ENCODE results near the gene TNS1. TPM values are rescaled to one million over a fixed set of nuclear protein-coding genes. Genes with fewer than 3 reads are reported as not detected.

TNS1 gene
- total and polyA plus RNA-seq, 2 donors = 8.3 to 21.3 TPM

GRCh38 chr2:217868911-217869334 is 133.9 kb downstream of the TNS1 start:
- no peaks in the 10 kb centered on the region for H3K36me3 ChIP-seq (ENCODE audit: control insufficient read depth in 2 of 2, insufficient read depth in 2 of 2, low read length in 1 of 2)
- no peak overlapping the region for H3K27ac ChIP-seq (ENCODE audit: low read depth in 1 of 2, low read length in 1 of 2)
- H3K4me1 ChIP-seq (ENCODE audit: control insufficient read depth in 2 of 2, insufficient read depth in 2 of 2, low read length in 2 of 2) = peaks cover 0 to 4% of the 10 kb centered on the region in 2 donors
- DNase-seq (ENCODE audit: low read depth in 6 of 9, low spot score in 9 of 9) = no peak
- H3K27me3 ChIP-seq (ENCODE audit: control insufficient read depth in 2 of 2, insufficient read depth in 1 of 2, low read length in 1 of 2) = no peaks in the 10 kb centered on the region
- no peaks in the 10 kb centered on the region for H3K9me3 ChIP-seq (ENCODE audit: control insufficient read depth in 2 of 2, insufficient read depth in 1 of 2, low read length in 1 of 2)
- WGBS = 94% methylated on average over 3 of the region's 3 CpGs
- H3K4me3 ChIP-seq (ENCODE audit: low read length in 2 of 2) = no peak overlapping the region

GRCh38 chr2:217868265-217868892 is 134.4 kb downstream of the TNS1 start:
- peaks cover 0 to 4% of the 10 kb centered on the region in 2 donors for H3K4me1 ChIP-seq (ENCODE audit: control insufficient read depth in 2 of 2, insufficient read depth in 2 of 2, low read length in 2 of 2)
- H3K27ac ChIP-seq (ENCODE audit: low read depth in 1 of 2, low read length in 1 of 2) = no peak overlapping the region
- 91% methylated on average over 5 of the region's 5 CpGs for WGBS
- H3K27me3 ChIP-seq (ENCODE audit: control insufficient read depth in 2 of 2, insufficient read depth in 1 of 2, low read length in 1 of 2) = no peaks in the 10 kb centered on the region
- H3K36me3 ChIP-seq (ENCODE audit: control insufficient read depth in 2 of 2, insufficient read depth in 2 of 2, low read length in 1 of 2) = no peaks in the 10 kb centered on the region
- DNase-seq (ENCODE audit: low read depth in 6 of 9, low spot score in 9 of 9) = no peak
- no peak overlapping the region for H3K4me3 ChIP-seq (ENCODE audit: low read length in 2 of 2)
- H3K9me3 ChIP-seq (ENCODE audit: control insufficient read depth in 2 of 2, insufficient read depth in 1 of 2, low read length in 1 of 2) = no peaks in the 10 kb centered on the region

- Histone ChIP-seq H3K36me3 (ENCODE audit: control insufficient read depth in 2 of 2, insufficient read depth in 2 of 2, low read length in 1 of 2) (no peaks in the 10 kb centered on the region), H3K9me3 (ENCODE audit: control insufficient read depth in 2 of 2, insufficient read depth in 1 of 2, low read length in 1 of 2) (no peaks in the 10 kb centered on the region), H3K4me3 (ENCODE audit: low read length in 2 of 2) (no peak overlapping the region), H3K27me3 (ENCODE audit: control insufficient read depth in 2 of 2, insufficient read depth in 1 of 2, low read length in 1 of 2) (no peaks in the 10 kb centered on the region), H3K27ac (ENCODE audit: low read depth in 1 of 2, low read length in 1 of 2) (no peak overlapping the region), H3K4me1 (ENCODE audit: control insufficient read depth in 2 of 2, insufficient read depth in 2 of 2, low read length in 2 of 2) (peaks cover 0 to 4% of the 10 kb centered on the region in 2 donors)
- DNase-seq (ENCODE audit: low read depth in 6 of 9, low spot score in 9 of 9) = peak in 1 of 9 donors; percentile 5
- 92% methylated on average over 3 of the region's 3 CpGs for WGBS
These were observed 136.3 kb downstream of the TNS1 start for GRCh38 chr2:217866457-217866856.

- Histone ChIP-seq H3K27ac (ENCODE audit: low read depth in 1 of 2, low read length in 1 of 2) (no peak overlapping the region), H3K4me3 (ENCODE audit: low read length in 2 of 2) (no peak overlapping the region), H3K36me3 (ENCODE audit: control insufficient read depth in 2 of 2, insufficient read depth in 2 of 2, low read length in 1 of 2) (no peaks in the 10 kb centered on the region), H3K4me1 (ENCODE audit: control insufficient read depth in 2 of 2, insufficient read depth in 2 of 2, low read length in 2 of 2) (peaks cover 0 to 4% of the 10 kb centered on the region in 2 donors), H3K27me3 (ENCODE audit: control insufficient read depth in 2 of 2, insufficient read depth in 1 of 2, low read length in 1 of 2) (no peaks in the 10 kb centered on the region), H3K9me3 (ENCODE audit: control insufficient read depth in 2 of 2, insufficient read depth in 1 of 2, low read length in 1 of 2) (no peaks in the 10 kb centered on the region)
- no peak for DNase-seq (ENCODE audit: low read depth in 6 of 9, low spot score in 9 of 9)
- 75% methylated on average over 3 of the region's 3 CpGs for WGBS
These were observed 137.6 kb downstream of the TNS1 start for GRCh38 chr2:217864963-217865772.

GRCh38 chr2:217863883-217864282 is 138.9 kb downstream of the TNS1 start:
- Histone ChIP-seq H3K9me3 (ENCODE audit: control insufficient read depth in 2 of 2, insufficient read depth in 1 of 2, low read length in 1 of 2) (no peaks in the 10 kb centered on the region), H3K27ac (ENCODE audit: low read depth in 1 of 2, low read length in 1 of 2) (no peak overlapping the region), H3K4me1 (ENCODE audit: control insufficient read depth in 2 of 2, insufficient read depth in 2 of 2, low read length in 2 of 2) (peaks cover 0 to 4% of the 10 kb centered on the region in 2 donors), H3K27me3 (ENCODE audit: control insufficient read depth in 2 of 2, insufficient read depth in 1 of 2, low read length in 1 of 2) (no peaks in the 10 kb centered on the region), H3K4me3 (ENCODE audit: low read length in 2 of 2) (no peak overlapping the region), H3K36me3 (ENCODE audit: control insufficient read depth in 2 of 2, insufficient read depth in 2 of 2, low read length in 1 of 2) (no peaks in the 10 kb centered on the region)
- no peak for DNase-seq (ENCODE audit: low read depth in 6 of 9, low spot score in 9 of 9)
- WGBS = 92% methylated on average over 5 of the region's 5 CpGs

GRCh38 chr2:217861334-217861877 is 141.4 kb downstream of the TNS1 start:
- no peaks in the 10 kb centered on the region for H3K36me3 ChIP-seq (ENCODE audit: control insufficient read depth in 2 of 2, insufficient read depth in 2 of 2, low read length in 1 of 2)

GRCh38 chr2:217859926-217860325 is 142.9 kb downstream of the TNS1 start:
- H3K36me3 ChIP-seq (ENCODE audit: control insufficient read depth in 2 of 2, insufficient read depth in 2 of 2, low read length in 1 of 2) = no peaks in the 10 kb centered on the region
- no peaks in the 10 kb centered on the region for H3K27me3 ChIP-seq (ENCODE audit: control insufficient read depth in 2 of 2, insufficient read depth in 1 of 2, low read length in 1 of 2)
- peaks cover 0 to 4% of the 10 kb centered on the region in 2 donors for H3K4me1 ChIP-seq (ENCODE audit: control insufficient read depth in 2 of 2, insufficient read depth in 2 of 2, low read length in 2 of 2)
- no peak overlapping the region for H3K4me3 ChIP-seq (ENCODE audit: low read length in 2 of 2)
- no peak for DNase-seq (ENCODE audit: low read depth in 6 of 9, low spot score in 9 of 9)
- WGBS = 94% methylated on average over 5 of the region's 5 CpGs
- no peak overlapping the region for H3K27ac ChIP-seq (ENCODE audit: low read depth in 1 of 2, low read length in 1 of 2)
- H3K9me3 ChIP-seq (ENCODE audit: control insufficient read depth in 2 of 2, insufficient read depth in 1 of 2, low read length in 1 of 2) = no peaks in the 10 kb centered on the region

More at GRCh38 chr2:217861334-217861877, 141.4 kb downstream of the TNS1 start:
- WGBS = 97% methylated on average over 5 of the region's 5 CpGs
- H3K4me3 ChIP-seq (ENCODE audit: low read length in 2 of 2) = no peak overlapping the region
- H3K9me3 ChIP-seq (ENCODE audit: control insufficient read depth in 2 of 2, insufficient read depth in 1 of 2, low read length in 1 of 2) = no peaks in the 10 kb centered on the region
- H3K27me3 ChIP-seq (ENCODE audit: control insufficient read depth in 2 of 2, insufficient read depth in 1 of 2, low read length in 1 of 2) = no peaks in the 10 kb centered on the region
- H3K27ac ChIP-seq (ENCODE audit: low read depth in 1 of 2, low read length in 1 of 2) = no peak overlapping the region
- peaks cover 0 to 4% of the 10 kb centered on the region in 2 donors for H3K4me1 ChIP-seq (ENCODE audit: control insufficient read depth in 2 of 2, insufficient read depth in 2 of 2, low read length in 2 of 2)
- no peak for DNase-seq (ENCODE audit: low read depth in 6 of 9, low spot score in 9 of 9)

GRCh38 chr2:217858519-217859491 is 144.0 kb downstream of the TNS1 start:
- no peak overlapping the region for H3K4me3 ChIP-seq (ENCODE audit: low read length in 2 of 2)

More at GRCh38 chr2:217858519-217859491, 144.0 kb downstream of the TNS1 start:
- 81% methylated on average over 11 of the region's 11 CpGs for WGBS
- Histone ChIP-seq H3K4me1 (ENCODE audit: control insufficient read depth in 2 of 2, insufficient read depth in 2 of 2, low read length in 2 of 2) (peaks cover 0 to 4% of the 10 kb centered on the region in 2 donors), H3K27ac (ENCODE audit: low read depth in 1 of 2, low read length in 1 of 2) (peak overlapping the region in 1 of 2 donors; percentile 55), H3K9me3 (ENCODE audit: control insufficient read depth in 2 of 2, insufficient read depth in 1 of 2, low read length in 1 of 2) (no peaks in the 10 kb centered on the region), H3K27me3 (ENCODE audit: control insufficient read depth in 2 of 2, insufficient read depth in 1 of 2, low read length in 1 of 2) (no peaks in the 10 kb centered on the region), H3K36me3 (ENCODE audit: control insufficient read depth in 2 of 2, insufficient read depth in 2 of 2, low read length in 1 of 2) (no peaks in the 10 kb centered on the region)
- DNase-seq (ENCODE audit: low read depth in 6 of 9, low spot score in 9 of 9) = peak in 2 of 9 donors; percentile 15 to 19

Data from thymus (tissue), 11 donors.